Measurements from ENCODE around the gene CACHD1. TPM values are rescaled to one million over a fixed set of nuclear protein-coding genes. Genes with fewer than 3 reads are reported as not detected.
A peak's percentile ranks its signal among the peaks of the same experiment; 100 is the strongest.

CACHD1 gene
- total and polyA plus RNA-seq, 2 donors from 2014 or later: 3.9 to 8.2 TPM

DNA sequence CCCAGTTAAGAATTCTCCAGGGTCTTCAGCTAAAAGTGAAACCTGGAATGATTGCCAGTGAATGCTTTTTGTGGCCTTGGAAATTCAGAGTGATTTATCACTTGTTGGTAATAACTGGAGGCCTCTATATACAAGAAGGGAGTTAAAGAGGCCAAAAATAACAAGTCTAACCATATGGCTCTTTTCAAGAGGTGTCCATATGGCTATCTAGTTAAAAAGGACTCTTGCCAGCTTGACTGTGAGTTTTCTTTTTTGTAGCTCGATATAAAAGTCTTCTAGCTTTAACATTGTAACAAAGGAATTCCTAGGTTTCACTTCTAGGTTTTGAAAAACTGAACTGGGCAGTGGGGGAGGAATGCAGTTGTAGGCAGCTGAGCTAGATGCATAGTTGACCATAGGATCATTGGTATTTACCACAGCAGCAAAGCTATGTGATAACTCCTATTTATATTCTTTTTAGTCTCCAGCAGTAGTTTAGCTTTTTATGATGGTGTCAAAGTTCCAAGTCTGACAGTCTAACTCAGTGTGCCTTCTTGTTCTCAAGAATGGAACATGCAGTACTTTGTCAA lies 44.4 kb downstream of the CACHD1 start:
- H3K9me3 ChIP-seq (ENCODE audit: control insufficient read depth in 2 of 3, insufficient read depth in 1 of 3, low read length in 3 of 3): no peaks in the 10 kb centered on the region
- peak overlapping the region in 1 of 3 donors; percentile 35 for H3K4me3 ChIP-seq (ENCODE audit: low read length in 3 of 3)
- DNase-seq (peak in 3 of 5 donors; percentile 54 to 95 (median 94)), FAIRE-seq (no peak)
- H3K27me3 ChIP-seq (ENCODE audit: control insufficient read depth, insufficient read depth, low read length): no peaks in the 10 kb centered on the region
- H3K27ac ChIP-seq (ENCODE audit: low read depth in 2 of 2, low read length in 2 of 2): peak overlapping the region; percentile 12 to 13
- no peaks in the 10 kb centered on the region for H3K36me3 ChIP-seq (ENCODE audit: control insufficient read depth in 2 of 3, insufficient read depth in 3 of 3, low read length in 3 of 3)
- intact Hi-C loops (cut with DNase I): no loop called here
- H3K4me1 ChIP-seq (ENCODE audit: control insufficient read depth in 2 of 3, insufficient read depth in 2 of 3, low read depth in 1 of 3, low read length in 3 of 3): peaks cover 15 to 25% (median 15%) of the 10 kb centered on the region in 3 donors
- TF ChIP-seq, protein P1, sequence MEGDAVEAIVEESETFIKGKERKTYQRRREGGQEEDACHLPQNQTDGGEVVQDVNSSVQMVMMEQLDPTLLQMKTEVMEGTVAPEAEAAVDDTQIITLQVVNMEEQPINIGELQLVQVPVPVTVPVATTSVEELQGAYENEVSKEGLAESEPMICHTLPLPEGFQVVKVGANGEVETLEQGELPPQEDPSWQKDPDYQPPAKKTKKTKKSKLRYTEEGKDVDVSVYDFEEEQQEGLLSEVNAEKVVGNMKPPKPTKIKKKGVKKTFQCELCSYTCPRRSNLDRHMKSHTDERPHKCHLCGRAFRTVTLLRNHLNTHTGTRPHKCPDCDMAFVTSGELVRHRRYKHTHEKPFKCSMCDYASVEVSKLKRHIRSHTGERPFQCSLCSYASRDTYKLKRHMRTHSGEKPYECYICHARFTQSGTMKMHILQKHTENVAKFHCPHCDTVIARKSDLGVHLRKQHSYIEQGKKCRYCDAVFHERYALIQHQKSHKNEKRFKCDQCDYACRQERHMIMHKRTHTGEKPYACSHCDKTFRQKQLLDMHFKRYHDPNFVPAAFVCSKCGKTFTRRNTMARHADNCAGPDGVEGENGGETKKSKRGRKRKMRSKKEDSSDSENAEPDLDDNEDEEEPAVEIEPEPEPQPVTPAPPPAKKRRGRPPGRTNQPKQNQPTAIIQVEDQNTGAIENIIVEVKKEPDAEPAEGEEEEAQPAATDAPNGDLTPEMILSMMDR (IDR thresholded peaks at IDR 0.05; ENCODE audit: borderline replicate concordance, extremely low read depth, insufficient read depth): no peak
- H3K9ac ChIP-seq (ENCODE audit: low read length in 3 of 3): no peak overlapping the region

DNA sequence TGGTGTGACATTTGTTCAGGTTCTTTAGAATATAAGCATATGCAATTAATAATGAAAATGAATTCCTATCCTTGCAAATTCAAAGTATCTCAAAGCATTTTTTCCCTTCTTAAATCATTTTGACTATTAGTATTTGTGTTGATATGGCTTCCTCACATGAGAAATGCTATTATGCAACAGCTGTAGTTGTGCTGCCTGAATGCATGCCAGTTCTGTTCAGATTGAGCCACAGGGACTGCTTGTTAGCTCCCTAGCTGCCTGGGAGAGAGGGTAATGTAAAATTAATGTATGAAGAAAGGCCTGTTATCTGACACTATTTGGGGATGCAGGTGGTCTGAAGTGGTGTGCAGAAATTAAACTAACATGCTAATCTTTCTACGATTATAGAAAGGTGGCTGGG lies 45.5 kb downstream of the CACHD1 start:
- TF ChIP-seq, protein P1 (IDR thresholded peaks at IDR 0.05; ENCODE audit: borderline replicate concordance, extremely low read depth, insufficient read depth): no peak
- no peaks in the 10 kb centered on the region for H3K36me3 ChIP-seq (ENCODE audit: control insufficient read depth in 2 of 3, insufficient read depth in 3 of 3, low read length in 3 of 3)
- DNase-seq (peak in 1 of 5 donors; percentile 50), FAIRE-seq (no peak)
- intact Hi-C loops (cut with DNase I): no loop called here
- no peak overlapping the region for H3K4me3 ChIP-seq (ENCODE audit: low read length in 3 of 3)
- H3K4me1 ChIP-seq (ENCODE audit: control insufficient read depth in 2 of 3, insufficient read depth in 2 of 3, low read depth in 1 of 3, low read length in 3 of 3): peaks cover 15 to 32% (median 20%) of the 10 kb centered on the region in 3 donors
- H3K27me3 ChIP-seq (ENCODE audit: control insufficient read depth, insufficient read depth, low read length): no peaks in the 10 kb centered on the region
- no peak overlapping the region for H3K27ac ChIP-seq (ENCODE audit: low read depth in 2 of 2, low read length in 2 of 2)
- no peak overlapping the region for H3K9ac ChIP-seq (ENCODE audit: low read length in 3 of 3)
- H3K9me3 ChIP-seq (ENCODE audit: control insufficient read depth in 2 of 3, insufficient read depth in 1 of 3, low read length in 3 of 3): no peaks in the 10 kb centered on the region

DNA sequence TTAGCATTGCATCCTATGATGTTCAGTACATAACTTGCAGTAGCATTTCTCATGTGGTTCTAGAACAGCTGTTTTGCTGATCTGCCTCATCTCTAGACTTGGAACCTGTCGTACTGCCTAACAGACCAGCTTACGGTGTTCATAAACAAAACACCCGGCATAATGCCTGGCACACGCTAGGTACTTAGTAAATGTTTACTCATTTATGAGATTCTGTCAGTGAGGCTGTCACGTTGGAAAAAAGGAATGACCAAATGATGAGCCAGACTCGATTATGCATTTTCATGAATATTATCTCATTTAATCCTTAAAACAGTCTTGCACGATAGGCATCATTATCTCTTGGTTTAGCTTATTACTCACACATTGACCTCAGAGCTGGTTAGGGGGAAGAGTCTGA lies 46.4 kb downstream of the CACHD1 start:
- Histone ChIP-seq H3K36me3 (ENCODE audit: control insufficient read depth in 2 of 3, insufficient read depth in 3 of 3, low read length in 3 of 3) (no peaks in the 10 kb centered on the region), H3K9me3 (ENCODE audit: control insufficient read depth in 2 of 3, insufficient read depth in 1 of 3, low read length in 3 of 3) (no peaks in the 10 kb centered on the region), H3K27me3 (ENCODE audit: control insufficient read depth, insufficient read depth, low read length) (no peaks in the 10 kb centered on the region), H3K27ac (ENCODE audit: low read depth in 2 of 2, low read length in 2 of 2) (no peak overlapping the region), H3K9ac (ENCODE audit: low read length in 3 of 3) (no peak overlapping the region), H3K4me3 (ENCODE audit: low read length in 3 of 3) (no peak overlapping the region), H3K4me1 (ENCODE audit: control insufficient read depth in 2 of 3, insufficient read depth in 2 of 3, low read depth in 1 of 3, low read length in 3 of 3) (peaks cover 15 to 33% (median 20%) of the 10 kb centered on the region in 3 donors)
- no peak for DNase-seq
- TF ChIP-seq, protein P1 (IDR thresholded peaks at IDR 0.05; ENCODE audit: borderline replicate concordance, extremely low read depth, insufficient read depth): no peak
- intact Hi-C loops (cut with DNase I): no loop called here
- no peak for FAIRE-seq
